Nephron progenitor cell (in vitro differentiated cells): ENCODE data around the gene HTR3D.
A peak's percentile ranks its signal among the peaks of the same experiment; 100 is the strongest.

Experiments used
- DNase-seq: peaks from one replicate; pipeline ENCODE4 v3.0.0; 2021
- H3K27ac Mint-ChIP-seq: 2 replicates; pipeline ENCODE4 v1.8.0; 2021; ENCODE audit warnings: mild to moderate bottlenecking, moderate library complexity, mixed read lengths
- H3K27me3 Mint-ChIP-seq: 2 replicates; pipeline ENCODE4 v1.8.0; 2021; ENCODE audit warnings: mild to moderate bottlenecking, low read depth, mixed read lengths; ENCODE audit not compliant: poor library complexity
- H3K36me3 Mint-ChIP-seq: 2 replicates; pipeline ENCODE4 v1.8.0; 2021; ENCODE audit warnings: low read depth, mixed read lengths
- H3K4me1 Mint-ChIP-seq: 2 replicates; pipeline ENCODE4 v1.8.0; 2021; ENCODE audit warnings: mixed read lengths
- H3K4me3 Mint-ChIP-seq: 2 replicates; pipeline ENCODE4 v1.8.0; 2021; ENCODE audit warnings: mild to moderate bottlenecking, moderate library complexity, mixed read lengths
- H3K9me3 Mint-ChIP-seq: 2 replicates; pipeline ENCODE4 v1.8.0; 2021; ENCODE audit warnings: mild to moderate bottlenecking, moderate library complexity, mixed read lengths
- CTCF ChIP-seq: fragments of 200-600 bp; sonication (generic); IDR thresholded peaks from 2 replicates; pipeline ENCODE4 v1.5.0; 2021; ENCODE audit warnings: antibody characterized with exemption

The HTR3D gene

GRCh38 chr3:183988216-183988790 lies 43.2 kb upstream of the HTR3D start:
- Mint-ChIP-seq H3K4me1 (peaks cover 22% of the 10 kb centered on the region), H3K9me3 (no peaks in the 10 kb centered on the region), H3K36me3 (peaks cover 50% of the 10 kb centered on the region), H3K27me3 (no peaks in the 10 kb centered on the region), H3K27ac (peak overlapping the region; percentile 15), H3K4me3 (no peak overlapping the region)
- no peak for DNase-seq
- TF ChIP-seq CTCF = no peak

GRCh38 chr3:183991403-183991802 lies 40.1 kb upstream of the HTR3D start:
- no peak for TF ChIP-seq CTCF
- Mint-ChIP-seq H3K9me3 (no peaks in the 10 kb centered on the region), H3K36me3 (peaks cover 49% of the 10 kb centered on the region), H3K27ac (no peak overlapping the region), H3K27me3 (no peaks in the 10 kb centered on the region), H3K4me1 (peaks cover 14% of the 10 kb centered on the region), H3K4me3 (no peak overlapping the region)
- no peak for DNase-seq

GRCh38 chr3:184001761-184002160 lies 29.8 kb upstream of the HTR3D start:
- no peaks in the 10 kb centered on the region for H3K9me3 Mint-ChIP-seq
- peaks cover 20% of the 10 kb centered on the region for H3K4me1 Mint-ChIP-seq
- H3K27me3 Mint-ChIP-seq = no peaks in the 10 kb centered on the region
- DNase-seq = no peak
- H3K36me3 Mint-ChIP-seq = peaks cover 27% of the 10 kb centered on the region
- H3K27ac Mint-ChIP-seq = no peak overlapping the region
- H3K4me3 Mint-ChIP-seq = no peak overlapping the region
- TF ChIP-seq CTCF = no peak

- TF ChIP-seq CTCF = no peak
Observed at GRCh38 chr3:184002469-184002868, 29.1 kb upstream of the HTR3D start.

GRCh38 chr3:184003187-184003967 lies 28.2 kb upstream of the HTR3D start:
- no peak for TF ChIP-seq CTCF
- peaks cover 20% of the 10 kb centered on the region for H3K4me1 Mint-ChIP-seq
- no peak for DNase-seq
- peak overlapping the region; percentile 34 for H3K27ac Mint-ChIP-seq
- peaks cover 26% of the 10 kb centered on the region for H3K36me3 Mint-ChIP-seq
- H3K9me3 Mint-ChIP-seq = no peaks in the 10 kb centered on the region
- no peaks in the 10 kb centered on the region for H3K27me3 Mint-ChIP-seq
- H3K4me3 Mint-ChIP-seq = no peak overlapping the region

More at GRCh38 chr3:184002469-184002868, 29.1 kb upstream of the HTR3D start:
- H3K27me3 Mint-ChIP-seq = no peaks in the 10 kb centered on the region
- no peak for DNase-seq
- H3K27ac Mint-ChIP-seq = no peak overlapping the region
- H3K4me1 Mint-ChIP-seq = peaks cover 20% of the 10 kb centered on the region
- no peak overlapping the region for H3K4me3 Mint-ChIP-seq
- H3K9me3 Mint-ChIP-seq = no peaks in the 10 kb centered on the region
- peaks cover 27% of the 10 kb centered on the region for H3K36me3 Mint-ChIP-seq

GRCh38 chr3:184004476-184004875 lies 27.1 kb upstream of the HTR3D start:
- H3K27ac Mint-ChIP-seq = no peak overlapping the region
- H3K9me3 Mint-ChIP-seq = no peaks in the 10 kb centered on the region
- H3K4me1 Mint-ChIP-seq = peaks cover 20% of the 10 kb centered on the region
- TF ChIP-seq CTCF = no peak
- DNase-seq = no peak
- H3K4me3 Mint-ChIP-seq = no peak overlapping the region
- peaks cover 32% of the 10 kb centered on the region for H3K36me3 Mint-ChIP-seq
- H3K27me3 Mint-ChIP-seq = no peaks in the 10 kb centered on the region
